Naive thymus-derived CD8-positive, alpha-beta T cell (primary cell): ENCODE data around the gene STX16. TPM values are rescaled to one million over a fixed set of nuclear protein-coding genes. Genes with fewer than 3 reads are reported as not detected.
A peak's percentile ranks its signal among the peaks of the same experiment; 100 is the strongest.

Source experiments
- ATAC-seq, 2 donors: fragments of 150-1000 bp; cut with Tn5 transposase in 1 of 2; sonication (Bioruptor Pico), chemical (Tn5 transposase) in 1 of 2; 1 replicate in 1 of 2; 2 replicates in 1 of 2; pipeline ENCODE4 v1.10.0; 2021; ENCODE audit warnings: mild to moderate bottlenecking in 2 of 2, moderate library complexity in 2 of 2
- POLR2A ChIA-PET: fragments of 350-600 bp; sonication (Branson Sonifier 250); formaldehyde crosslinking; loops from one replicate; lab custom pipeline; 2021; ENCODE audit warnings: antibody characterized with exemption; lab: Charles Lee
- DNase-seq, 10 donors: peaks; one replicate each; pipeline versions ENCODE4 v3.0.0 to v3.0.0-alpha.2; 2020 to 2022
- H3K27ac Mint-ChIP-seq, 10 donors: one replicate each; pipeline ENCODE4 v1.8.0; 2020 to 2022; ENCODE audit warnings: mild to moderate bottlenecking in 10 of 10, mixed read lengths in 10 of 10, moderate library complexity in 4 of 10, inconsistent platforms in 1 of 10
- H3K27me3 Mint-ChIP-seq, 5 donors: one replicate each; pipeline ENCODE4 v1.8.0; 2021 to 2022; ENCODE audit warnings: mixed read lengths in 5 of 5
- H3K36me3 Mint-ChIP-seq, 3 donors: one replicate each; pipeline ENCODE4 v1.8.0; 2020 to 2022; ENCODE audit warnings: mixed read lengths in 3 of 3, mild to moderate bottlenecking in 2 of 3, inconsistent platforms in 1 of 3
- H3K4me1 Mint-ChIP-seq, 4 donors: one replicate each; pipeline ENCODE4 v1.8.0; 2021 to 2022; ENCODE audit warnings: mixed read lengths in 4 of 4
- H3K4me3 Mint-ChIP-seq, 10 donors: one replicate each; pipeline ENCODE4 v1.8.0; 2020 to 2022; ENCODE audit warnings: mild to moderate bottlenecking in 10 of 10, mixed read lengths in 10 of 10, moderate library complexity in 6 of 10, inconsistent platforms in 1 of 10
- H3K9me3 Mint-ChIP-seq, 9 donors: one replicate each; pipeline ENCODE4 v1.8.0; 2020 to 2022; ENCODE audit warnings: mixed read lengths in 9 of 9, mild to moderate bottlenecking in 3 of 9, inconsistent platforms in 1 of 9, moderate library complexity in 1 of 9
- polyA plus RNA-seq, 3 donors: library from polyadenylated mRNA; unstranded; fragments of 300-500 nt; fragmentation: Illumina TruSeq; gene quantifications; one replicate each; pipeline ENCODE4 v1.2.3, GENCODE V29; 2021
- total RNA-seq, 8 experiments: library from RNA in 2 of 8; stranded (reverse) in 2 of 8; gene quantifications; one replicate each; pipeline ENCODE4 v1.2.3 and lab custom pipeline; 2021 to 2026

The STX16 gene
- total and polyA plus RNA-seq, 5 experiments from 2014 or later, result 23.2 to 205 (median 35.9) TPM

GRCh38 chr20:58633161-58634053 is 17.7 kb upstream of the STX16 start:
- Mint-ChIP-seq H3K27me3 (peaks cover 0 to 1% (median 0%) of the 10 kb centered on the region in 5 donors), H3K9me3 (no peaks in the 10 kb centered on the region), H3K36me3 (no peaks in the 10 kb centered on the region), H3K4me3 (peak overlapping the region in 8 of 10 donors; percentile 12 to 81 (median 69)), H3K4me1 (peaks cover 11 to 50% (median 34%) of the 10 kb centered on the region in 4 donors), H3K27ac (peak overlapping the region; percentile 89 to 97 (median 96))
- POLR2A ChIA-PET, result interaction anchor here (0.6 to 5.1 kb wide), 4 partner anchors 11 to 603 kb away, joined by 3 to 47 read pairs (median 6); partner anchors contain the start of genes STX16 and VAPB
- ATAC-seq (no peak), DNase-seq (no peak)

- Mint-ChIP-seq H3K36me3 (no peaks in the 10 kb centered on the region), H3K27ac (peak overlapping the region; percentile 89 to 97 (median 96)), H3K27me3 (peaks cover 0 to 1% (median 0%) of the 10 kb centered on the region in 5 donors), H3K4me3 (peak overlapping the region; percentile 55 to 81 (median 70)), H3K9me3 (no peaks in the 10 kb centered on the region), H3K4me1 (peaks cover 11 to 45% (median 33%) of the 10 kb centered on the region in 4 donors)
- no peak for DNase-seq
- POLR2A ChIA-PET, result interaction anchor here (0.6 to 5.1 kb wide), 4 partner anchors 9 to 604 kb away, joined by 3 to 47 read pairs (median 6); partner anchors contain the start of genes STX16 and VAPB
- no peak for ATAC-seq
Measured at GRCh38 chr20:58634059-58634458, 17.0 kb upstream of the STX16 start.

DNA sequence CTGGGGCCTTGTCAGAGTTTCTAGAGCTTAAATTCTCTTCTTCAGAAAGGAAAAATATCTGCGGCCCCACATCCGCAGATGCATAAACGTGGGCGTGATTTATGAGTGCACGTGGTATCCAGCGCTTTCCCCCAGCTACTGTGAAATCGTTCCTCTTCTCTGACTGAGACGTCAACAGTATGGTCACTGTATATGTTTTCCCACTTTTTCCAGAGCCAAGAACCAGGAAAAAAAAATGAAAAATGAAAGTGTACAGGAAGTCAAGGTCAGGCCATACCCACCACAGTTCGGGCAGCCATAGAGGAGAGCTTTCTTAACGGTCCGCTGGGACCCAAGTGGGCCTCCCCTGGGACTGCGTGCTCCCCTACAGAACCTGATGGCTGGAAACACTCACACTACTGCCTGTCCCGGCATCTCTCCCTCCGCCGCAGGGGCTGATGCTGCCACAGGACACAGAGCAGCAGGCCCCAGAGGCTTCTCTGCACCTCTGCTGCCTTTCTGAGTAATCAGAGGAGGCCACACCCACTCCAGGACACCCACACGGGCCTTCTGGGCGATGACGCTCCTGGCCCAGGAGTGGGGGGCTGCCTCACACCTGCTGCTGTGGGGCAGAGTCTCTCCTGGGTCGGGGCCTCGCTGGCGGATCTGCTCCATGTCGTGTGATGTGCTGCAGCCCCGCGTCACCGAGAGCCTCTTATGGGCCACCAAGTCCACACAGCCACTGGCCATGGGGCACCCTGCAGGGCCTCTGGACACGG is 16.4 kb upstream of the STX16 start:
- POLR2A ChIA-PET, result interaction anchor here (1.0 to 5.1 kb wide), 3 partner anchors 10 to 246 kb away, joined by 3 to 47 read pairs (median 8); partner anchors contain the start of genes STX16 and VAPB
- H3K9me3 Mint-ChIP-seq, result no peaks in the 10 kb centered on the region
- peak overlapping the region; percentile 55 to 81 (median 70) for H3K4me3 Mint-ChIP-seq
- ATAC-seq (peak; percentile 88 to 92), DNase-seq (peak in 9 of 10 donors; percentile 14 to 69 (median 39))
- H3K36me3 Mint-ChIP-seq, result no peaks in the 10 kb centered on the region
- H3K4me1 Mint-ChIP-seq, result peaks cover 11 to 42% (median 33%) of the 10 kb centered on the region in 4 donors
- peak overlapping the region; percentile 89 to 97 (median 96) for H3K27ac Mint-ChIP-seq
- peaks cover 0 to 1% (median 0%) of the 10 kb centered on the region in 5 donors for H3K27me3 Mint-ChIP-seq

GRCh38 chr20:58635279-58635665 is 15.8 kb upstream of the STX16 start:
- Mint-ChIP-seq H3K9me3 (no peaks in the 10 kb centered on the region), H3K27ac (peak overlapping the region in 9 of 10 donors; percentile 92 to 97 (median 96))

GRCh38 chr20:58636396-58636982 is 14.6 kb upstream of the STX16 start:
- POLR2A ChIA-PET, result interaction anchor here (5.1 kb wide), 1 partner anchor 15 kb away, joined by 47 read pairs; the partner anchor contains the start of gene STX16
- DNase-seq (no peak), ATAC-seq (no peak)
- Mint-ChIP-seq H3K27ac (peak overlapping the region in 7 of 10 donors; percentile 31 to 83 (median 60)), H3K36me3 (no peaks in the 10 kb centered on the region), H3K4me3 (peak overlapping the region in 2 of 10 donors; percentile 2 to 4), H3K27me3 (peaks cover 0 to 3% (median 0%) of the 10 kb centered on the region in 5 donors), H3K4me1 (peaks cover 11 to 40% (median 31%) of the 10 kb centered on the region in 4 donors), H3K9me3 (no peaks in the 10 kb centered on the region)

More at GRCh38 chr20:58635279-58635665, 15.8 kb upstream of the STX16 start:
- Mint-ChIP-seq H3K27me3 (peaks cover 0 to 1% (median 0%) of the 10 kb centered on the region in 5 donors), H3K4me1 (peaks cover 11 to 42% (median 32%) of the 10 kb centered on the region in 4 donors), H3K36me3 (no peaks in the 10 kb centered on the region), H3K4me3 (peak overlapping the region in 8 of 10 donors; percentile 11 to 81 (median 69))
- POLR2A ChIA-PET, result interaction anchor here (1.0 to 5.1 kb wide), 2 partner anchors 11 to 16 kb away, joined by 3 to 47 read pairs; partner anchors contain the start of gene STX16
- no peak for DNase-seq
- no peak for ATAC-seq

GRCh38 chr20:58636983-58637421 is 14.1 kb upstream of the STX16 start:
- Mint-ChIP-seq H3K27me3 (peaks cover 0 to 3% (median 1%) of the 10 kb centered on the region in 5 donors), H3K27ac (peak overlapping the region in 6 of 10 donors; percentile 31 to 83 (median 68))
- POLR2A ChIA-PET, result interaction anchor here (5.1 kb wide), 1 partner anchor 14 kb away, joined by 47 read pairs; the partner anchor contains the start of gene STX16

DNA sequence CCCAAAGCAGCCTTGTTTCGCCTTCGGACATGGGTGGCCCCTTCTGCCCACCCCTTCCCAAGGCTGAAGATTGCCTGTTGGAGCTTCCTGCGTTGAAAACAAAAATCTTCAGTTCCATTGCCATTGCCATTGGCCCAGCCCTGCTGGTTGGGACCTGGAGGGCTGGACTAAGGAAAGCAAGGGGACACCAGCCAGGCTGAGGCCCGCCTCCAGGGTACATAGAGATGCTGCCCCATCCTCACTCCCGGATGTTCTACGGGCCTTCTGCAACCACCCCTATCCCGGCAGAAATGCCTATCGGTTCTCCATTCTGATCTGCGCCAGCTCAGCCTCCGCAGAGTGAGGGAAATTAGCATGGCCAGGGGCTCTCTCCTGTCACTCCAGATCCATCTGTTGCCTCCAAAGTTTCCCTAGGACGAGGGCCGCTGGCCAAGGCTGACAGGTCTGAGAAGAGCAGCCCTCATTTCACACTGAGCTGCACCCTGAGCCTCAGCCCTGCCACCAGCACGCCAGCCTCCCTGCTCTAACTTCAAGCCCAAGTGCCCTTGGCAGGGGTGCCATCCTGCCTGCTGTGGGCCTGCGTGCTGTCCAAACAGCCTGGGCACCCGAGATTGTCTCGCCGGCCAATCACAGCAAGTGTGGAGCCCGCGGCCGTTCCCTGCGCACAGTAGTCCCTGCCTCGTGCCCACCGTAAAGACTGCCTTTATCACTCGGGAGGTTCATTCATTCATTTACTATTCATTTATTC is 13.4 kb upstream of the STX16 start:
- POLR2A ChIA-PET, result interaction anchor here (5.1 kb wide), 1 partner anchor 14 kb away, joined by 47 read pairs; the partner anchor contains the start of gene STX16
- H3K9me3 Mint-ChIP-seq, result no peaks in the 10 kb centered on the region

More at GRCh38 chr20:58636983-58637421, 14.1 kb upstream of the STX16 start:
- no peak for ATAC-seq
- Mint-ChIP-seq H3K4me3 (peak overlapping the region in 1 of 10 donors; percentile 4), H3K36me3 (no peaks in the 10 kb centered on the region), H3K9me3 (no peaks in the 10 kb centered on the region), H3K4me1 (peaks cover 11 to 40% (median 31%) of the 10 kb centered on the region in 4 donors)
- DNase-seq, result no peak

GRCh38 chr20:58638467-58639181 is 12.5 kb upstream of the STX16 start:
- peak overlapping the region in 1 of 10 donors; percentile 54 for H3K27ac Mint-ChIP-seq
- no peaks in the 10 kb centered on the region for H3K9me3 Mint-ChIP-seq
- H3K36me3 Mint-ChIP-seq, result no peaks in the 10 kb centered on the region
- H3K4me1 Mint-ChIP-seq, result peaks cover 11 to 29% (median 28%) of the 10 kb centered on the region in 4 donors
- no peak for DNase-seq
- POLR2A ChIA-PET, result interaction anchor here (1.0 kb wide), 1 partner anchor 13 kb away, joined by 5 read pairs; the partner anchor contains the start of gene STX16
- peaks cover 0 to 9% (median 3%) of the 10 kb centered on the region in 5 donors for H3K27me3 Mint-ChIP-seq
- H3K4me3 Mint-ChIP-seq, result no peak overlapping the region
- no peak for ATAC-seq

More for the DNA sequence above, 13.4 kb upstream of the STX16 start:
- Mint-ChIP-seq H3K4me1 (peaks cover 11 to 38% (median 31%) of the 10 kb centered on the region in 4 donors), H3K27ac (peak overlapping the region in 1 of 10 donors; percentile 2), H3K4me3 (no peak overlapping the region), H3K36me3 (no peaks in the 10 kb centered on the region), H3K27me3 (peaks cover 0 to 8% (median 4%) of the 10 kb centered on the region in 5 donors)
- DNase-seq, result no peak
- ATAC-seq, result no peak

- Mint-ChIP-seq H3K4me3 (no peak overlapping the region), H3K36me3 (no peaks in the 10 kb centered on the region), H3K27ac (peak overlapping the region in 2 of 10 donors; percentile 38 to 53), H3K9me3 (no peaks in the 10 kb centered on the region), H3K4me1 (peaks cover 8 to 21% (median 20%) of the 10 kb centered on the region in 4 donors), H3K27me3 (peaks cover 0 to 9% (median 3%) of the 10 kb centered on the region in 5 donors)
- ATAC-seq (no peak), DNase-seq (no peak)
- POLR2A ChIA-PET, result interaction anchor here (1.0 kb wide), 1 partner anchor 12 kb away, joined by 5 read pairs; the partner anchor contains the start of gene STX16
Measured at GRCh38 chr20:58639182-58640146, 11.6 kb upstream of the STX16 start.
